ENCODE measurements around the gene ADRA2C. TPM values are rescaled to one million over a fixed set of nuclear protein-coding genes. Genes with fewer than 3 reads are reported as not detected.

ADRA2C gene
- total RNA-seq, 1 experiment from 2014 or later = not detected

- DNase-seq (no peak), ATAC-seq (no peak)
- no peak overlapping the region for H2AFZ ChIP-seq (ENCODE audit: low read length)
- H3K27ac ChIP-seq (ENCODE audit: low read length) = no peak overlapping the region
- no peak overlapping the region for H3K4me3 ChIP-seq (ENCODE audit: low read length)
- no peak overlapping the region for H3K4me2 ChIP-seq (ENCODE audit: low read length)
- no peaks in the 10 kb centered on the region for H3K36me3 ChIP-seq (ENCODE audit: low read depth, low read length)
- no peaks in the 10 kb centered on the region for H3F3A ChIP-seq (ENCODE audit: low read length, unreplicated experiment)
- no TSS peak for BruUV-seq (replicated peaks)
- H3K9me2 ChIP-seq (replicated peaks; ENCODE audit: low read length) = no peaks in the 10 kb centered on the region
- H3K9ac ChIP-seq (ENCODE audit: low read length) = no peak overlapping the region
- H3K4me1 ChIP-seq (ENCODE audit: insufficient read depth, low read length) = no peaks in the 10 kb centered on the region
- no peaks in the 10 kb centered on the region for H4K20me1 ChIP-seq (ENCODE audit: low read length)
- ChIA-PET POLR2A (ENCODE audit: unreplicated experiment) (no interaction called here), CTCF (no interaction called here)
- no peaks in the 10 kb centered on the region for H3K79me2 ChIP-seq (ENCODE audit: low read length)
- H3K9me3 ChIP-seq (ENCODE audit: low read length) = no peaks in the 10 kb centered on the region
- TF ChIP-seq EZH2phosphoT487 (IDR thresholded peaks at IDR 0.05; ENCODE audit: borderline replicate concordance, low read length) (no peak), CTCF (conservative IDR thresholded peaks at IDR 0.05; ENCODE audit: low read depth, low read length) (no peak), EZH2 (IDR thresholded peaks at IDR 0.05; ENCODE audit: low read length, unreplicated experiment) (no peak)
- intact Hi-C loops (cut with micrococcal nuclease) = no loop called here
- peaks cover 17% of the 10 kb centered on the region for H3K27me3 ChIP-seq (ENCODE audit: low read length)
These were observed 42.4 kb downstream of the ADRA2C start for GRCh38 chr4:3808597-3808996.

DNA sequence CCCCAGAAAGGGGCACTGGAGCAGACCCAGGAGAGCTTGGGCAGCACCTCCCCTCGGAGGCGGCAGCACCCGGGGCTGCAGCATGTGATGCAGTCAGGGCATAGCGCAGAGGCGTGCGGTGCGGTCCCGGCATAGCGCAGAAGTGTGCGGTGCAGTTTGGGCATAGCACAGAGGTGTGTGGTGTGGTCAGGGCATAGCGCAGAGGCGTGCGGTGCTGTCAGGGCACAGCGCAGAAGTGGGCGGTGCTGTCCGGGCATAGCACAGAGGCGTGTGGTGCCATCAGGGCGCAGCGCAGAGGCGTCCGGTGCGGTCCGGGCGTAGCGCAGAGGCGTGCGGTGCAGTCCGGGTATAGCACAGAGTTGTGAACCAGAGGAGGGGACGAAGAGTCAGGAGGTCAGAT, 42.8 kb downstream of the ADRA2C start:
- H4K20me1 ChIP-seq (ENCODE audit: low read length) = no peaks in the 10 kb centered on the region
- no peaks in the 10 kb centered on the region for H3K9me3 ChIP-seq (ENCODE audit: low read length)
- H3K79me2 ChIP-seq (ENCODE audit: low read length) = no peaks in the 10 kb centered on the region
- ChIA-PET CTCF (no interaction called here), POLR2A (ENCODE audit: unreplicated experiment) (no interaction called here)
- no peaks in the 10 kb centered on the region for H3K4me1 ChIP-seq (ENCODE audit: insufficient read depth, low read length)
- no peaks in the 10 kb centered on the region for H3F3A ChIP-seq (ENCODE audit: low read length, unreplicated experiment)
- no peak overlapping the region for H2AFZ ChIP-seq (ENCODE audit: low read length)
- no peak overlapping the region for H3K4me2 ChIP-seq (ENCODE audit: low read length)
- H3K9ac ChIP-seq (ENCODE audit: low read length) = no peak overlapping the region
- no TSS peak for BruUV-seq (replicated peaks)
- DNase-seq (no peak), ATAC-seq (no peak)
- no peak overlapping the region for H3K4me3 ChIP-seq (ENCODE audit: low read length)
- TF ChIP-seq EZH2 (IDR thresholded peaks at IDR 0.05; ENCODE audit: low read length, unreplicated experiment) (no peak), EZH2phosphoT487 (IDR thresholded peaks at IDR 0.05; ENCODE audit: borderline replicate concordance, low read length) (no peak), CTCF (conservative IDR thresholded peaks at IDR 0.05; ENCODE audit: low read depth, low read length) (no peak)
- H3K27me3 ChIP-seq (ENCODE audit: low read length) = peaks cover 17% of the 10 kb centered on the region
- no peak overlapping the region for H3K27ac ChIP-seq (ENCODE audit: low read length)
- no peaks in the 10 kb centered on the region for H3K36me3 ChIP-seq (ENCODE audit: low read depth, low read length)
- H3K9me2 ChIP-seq (replicated peaks; ENCODE audit: low read length) = no peaks in the 10 kb centered on the region
- intact Hi-C loops (cut with micrococcal nuclease) = no loop called here

GRCh38 chr4:3809451-3810110, 43.4 kb downstream of the ADRA2C start:
- Histone ChIP-seq H3F3A (ENCODE audit: low read length, unreplicated experiment) (no peaks in the 10 kb centered on the region), H3K9ac (ENCODE audit: low read length) (no peak overlapping the region), H3K27me3 (ENCODE audit: low read length) (peaks cover 17% of the 10 kb centered on the region), H2AFZ (ENCODE audit: low read length) (no peak overlapping the region), H3K27ac (ENCODE audit: low read length) (no peak overlapping the region), H3K4me2 (ENCODE audit: low read length) (no peak overlapping the region), H3K9me2 (replicated peaks; ENCODE audit: low read length) (no peaks in the 10 kb centered on the region), H3K4me3 (ENCODE audit: low read length) (no peak overlapping the region), H4K20me1 (ENCODE audit: low read length) (no peaks in the 10 kb centered on the region), H3K9me3 (ENCODE audit: low read length) (no peaks in the 10 kb centered on the region), H3K79me2 (ENCODE audit: low read length) (no peaks in the 10 kb centered on the region), H3K36me3 (ENCODE audit: low read depth, low read length) (no peaks in the 10 kb centered on the region), H3K4me1 (ENCODE audit: insufficient read depth, low read length) (no peaks in the 10 kb centered on the region)
- POLR2A ChIA-PET (ENCODE audit: unreplicated experiment) = no interaction called here
- intact Hi-C loops (cut with micrococcal nuclease) = no loop called here
- ATAC-seq = no peak
- no TSS peak for BruUV-seq (replicated peaks)
- CTCF ChIA-PET = no interaction called here
- DNase-seq = no peak
- no peak for TF ChIP-seq CTCF (conservative IDR thresholded peaks at IDR 0.05; ENCODE audit: low read depth, low read length)
- TF ChIP-seq EZH2phosphoT487 (IDR thresholded peaks at IDR 0.05; ENCODE audit: borderline replicate concordance, low read length) = no peak
- no peak for TF ChIP-seq EZH2 (IDR thresholded peaks at IDR 0.05; ENCODE audit: low read length, unreplicated experiment)
